Activated naive CD4-positive, alpha-beta T cell treated with anti-CD3 and anti-CD28 coated beads, Interleukin-2, amount 10 ng/mL, durations not matched to agents 7 days and 5 days (primary cell): ENCODE results near the gene CIP2A.
A peak's percentile ranks its signal among the peaks of the same experiment; 100 is the strongest.

Experiments used
- CTCF ChIA-PET: fragments of 350-600 bp; sonication (Branson Sonifier 250); formaldehyde crosslinking; loops from one replicate; lab custom pipeline; 2021; ENCODE audit warnings: antibody characterized with exemption; lab: Charles Lee
- DNase-seq: peaks from one replicate; pipeline ENCODE4 v3.0.0-alpha.2; 2020
- H3K27ac Mint-ChIP-seq: one replicate; pipeline ENCODE4 v1.8.0; 2021; ENCODE audit warnings: mild to moderate bottlenecking, moderate library complexity, mixed read lengths
- H3K27me3 Mint-ChIP-seq: one replicate; pipeline ENCODE4 v1.8.0; 2021; ENCODE audit warnings: mild to moderate bottlenecking, mixed read lengths
- H3K36me3 Mint-ChIP-seq: one replicate; pipeline ENCODE4 v1.8.0; 2021; ENCODE audit warnings: mixed read lengths
- H3K4me1 Mint-ChIP-seq: one replicate; pipeline ENCODE4 v1.8.0; 2021; ENCODE audit warnings: mixed read lengths
- H3K4me3 Mint-ChIP-seq: one replicate; pipeline ENCODE4 v1.8.0; 2021; ENCODE audit warnings: mild to moderate bottlenecking, moderate library complexity, mixed read lengths
- H3K9me3 Mint-ChIP-seq: one replicate; pipeline ENCODE4 v1.8.0; 2021; ENCODE audit warnings: mixed read lengths

The CIP2A gene

DNA sequence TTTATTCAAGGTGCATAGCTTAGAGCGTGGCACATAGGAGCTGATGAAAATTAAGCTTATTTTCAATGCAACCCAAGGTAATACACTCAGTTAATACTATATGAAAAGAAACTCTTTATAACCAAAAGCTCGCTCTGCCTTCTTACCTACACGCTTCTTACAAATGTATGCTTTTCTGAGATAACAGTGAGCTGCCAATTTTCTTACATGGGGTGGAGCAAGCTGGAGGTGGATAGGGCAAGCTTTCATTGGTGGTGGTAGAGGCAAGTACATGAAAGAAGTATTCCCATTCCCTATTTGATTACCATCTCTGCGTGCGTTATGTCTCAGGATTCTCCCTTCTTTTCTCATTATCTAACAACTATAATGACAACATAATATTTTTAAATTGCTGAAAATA is 9.1 kb upstream of the CIP2A start:
- Mint-ChIP-seq H3K9me3 (peaks cover 10% of the 10 kb centered on the region), H3K4me1 (peaks cover 37% of the 10 kb centered on the region), H3K27ac (no peak overlapping the region), H3K36me3 (peaks cover 13% of the 10 kb centered on the region), H3K4me3 (no peak overlapping the region), H3K27me3 (no peaks in the 10 kb centered on the region)
- CTCF ChIA-PET = interaction anchor here (0.9 kb wide), 2 partner anchors 64 to 241 kb away, joined by 3 read pairs; no protein-coding TSS in a partner anchor
- no peak for DNase-seq

DNA sequence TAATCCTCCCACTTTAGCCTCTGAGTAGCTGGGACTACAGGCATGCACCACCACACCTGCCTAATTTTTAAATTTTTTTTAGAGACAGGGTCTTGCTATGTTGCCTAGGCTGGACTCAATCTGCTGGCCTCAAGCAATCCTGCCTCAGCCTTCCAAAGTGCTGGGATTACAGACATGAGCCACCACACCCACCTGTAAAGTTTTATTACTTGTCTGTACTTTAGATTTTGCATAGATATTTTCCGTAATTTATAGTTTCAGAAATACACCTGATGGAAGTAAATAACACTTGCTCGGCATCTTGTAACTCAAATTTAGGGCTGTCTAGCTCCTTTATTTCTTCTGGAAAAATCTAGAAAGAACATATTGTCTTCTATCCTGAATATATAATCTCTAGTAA is 6.1 kb upstream of the CIP2A start:
- CTCF ChIA-PET = interaction anchor here (1.4 kb wide), 1 partner anchor 106 kb away, joined by 6 read pairs; no protein-coding TSS in a partner anchor
- no peak overlapping the region for H3K27ac Mint-ChIP-seq
- H3K4me3 Mint-ChIP-seq = no peak overlapping the region
- H3K9me3 Mint-ChIP-seq = no peaks in the 10 kb centered on the region
- no peaks in the 10 kb centered on the region for H3K27me3 Mint-ChIP-seq
- DNase-seq = no peak
- H3K4me1 Mint-ChIP-seq = peaks cover 32% of the 10 kb centered on the region
- H3K36me3 Mint-ChIP-seq = peaks cover 8% of the 10 kb centered on the region

DNA sequence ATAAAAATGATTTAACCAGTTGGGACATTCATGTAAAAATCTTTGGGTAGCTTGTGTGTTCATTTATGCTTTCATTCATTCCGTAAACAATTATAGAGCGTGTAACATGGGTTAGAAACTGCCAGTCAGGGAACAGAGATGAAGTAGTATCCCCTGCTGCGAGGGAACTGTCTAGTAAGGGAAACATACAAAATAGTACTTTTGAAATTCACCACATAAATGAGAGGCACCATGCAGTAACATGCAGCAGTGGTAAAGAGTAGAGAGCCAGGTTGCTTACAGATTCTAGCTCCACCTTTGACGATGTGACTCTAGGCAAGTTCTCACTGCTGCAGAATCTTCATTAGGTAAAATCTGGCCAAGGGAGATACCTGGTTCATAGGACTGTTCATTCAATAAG is 1.2 kb upstream of the CIP2A start:
- Mint-ChIP-seq H3K4me3 (peak overlapping the region; percentile 95), H3K27ac (peak overlapping the region; percentile 98)
- CTCF ChIA-PET = interaction anchor here (1.3 to 1.4 kb wide), 2 partner anchors 16 to 229 kb away, joined by 3 read pairs; no protein-coding TSS in a partner anchor

DNA sequence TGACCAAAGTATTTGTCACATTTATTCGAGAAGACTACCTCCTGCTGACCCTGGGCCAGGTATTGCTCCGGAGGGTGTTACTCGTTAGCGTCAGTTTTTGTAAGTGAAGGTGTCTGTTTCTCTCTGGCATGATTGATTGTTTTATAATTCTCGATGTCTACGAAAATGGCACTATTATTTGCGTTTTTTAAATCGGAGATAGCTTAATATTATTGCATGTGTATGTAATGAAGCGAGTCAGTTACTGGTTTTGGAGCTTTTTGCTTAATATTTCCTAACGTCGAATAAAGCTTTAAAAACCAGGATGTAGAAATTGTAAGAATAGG is 723 bp upstream of the CIP2A start:
- H3K27ac Mint-ChIP-seq = peak overlapping the region; percentile 98
- H3K9me3 Mint-ChIP-seq = no peaks in the 10 kb centered on the region
- H3K27me3 Mint-ChIP-seq = no peaks in the 10 kb centered on the region
- peaks cover 28% of the 10 kb centered on the region for H3K36me3 Mint-ChIP-seq
- CTCF ChIA-PET = interaction anchor here (1.1 to 1.3 kb wide), 2 partner anchors 13 to 16 kb away, joined by 3 read pairs; no protein-coding TSS in a partner anchor
- peak overlapping the region; percentile 95 for H3K4me3 Mint-ChIP-seq
- DNase-seq = no peak
- peaks cover 48% of the 10 kb centered on the region for H3K4me1 Mint-ChIP-seq

More for the DNA sequence above, 1.2 kb upstream of the CIP2A start:
- Mint-ChIP-seq H3K4me1 (peaks cover 43% of the 10 kb centered on the region), H3K36me3 (peaks cover 23% of the 10 kb centered on the region), H3K27me3 (no peaks in the 10 kb centered on the region), H3K9me3 (no peaks in the 10 kb centered on the region)
- DNase-seq = no peak

DNA sequence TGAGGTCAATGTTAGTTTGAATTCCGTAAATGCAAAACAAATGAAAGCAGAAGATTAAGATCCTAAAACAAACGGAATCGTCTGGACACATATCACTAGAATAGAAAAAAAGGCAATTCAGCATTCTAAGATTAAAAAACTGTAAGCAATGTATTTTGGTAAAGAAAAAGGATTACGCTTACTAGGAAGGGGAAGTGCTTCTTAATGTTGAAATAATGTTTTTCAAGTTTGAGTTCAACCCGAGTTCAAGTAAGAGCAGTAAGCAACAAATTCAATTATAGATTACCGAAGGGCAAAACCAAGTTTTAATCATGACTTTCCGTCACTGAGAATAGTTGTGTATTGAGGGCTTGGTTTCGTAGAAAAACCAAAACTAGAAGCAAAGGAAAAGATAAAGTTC is 637 bp downstream of the CIP2A start:
- no peaks in the 10 kb centered on the region for H3K27me3 Mint-ChIP-seq
- CTCF ChIA-PET = interaction anchor here (0.7 to 1.3 kb wide), 3 partner anchors 231 to 552 kb away, joined by 3 read pairs; no protein-coding TSS in a partner anchor
- DNase-seq = no peak
- H3K36me3 Mint-ChIP-seq = peaks cover 36% of the 10 kb centered on the region
- peaks cover 52% of the 10 kb centered on the region for H3K4me1 Mint-ChIP-seq
- no peaks in the 10 kb centered on the region for H3K9me3 Mint-ChIP-seq
- peak overlapping the region; percentile 95 for H3K4me3 Mint-ChIP-seq
- peak overlapping the region; percentile 98 for H3K27ac Mint-ChIP-seq

DNA sequence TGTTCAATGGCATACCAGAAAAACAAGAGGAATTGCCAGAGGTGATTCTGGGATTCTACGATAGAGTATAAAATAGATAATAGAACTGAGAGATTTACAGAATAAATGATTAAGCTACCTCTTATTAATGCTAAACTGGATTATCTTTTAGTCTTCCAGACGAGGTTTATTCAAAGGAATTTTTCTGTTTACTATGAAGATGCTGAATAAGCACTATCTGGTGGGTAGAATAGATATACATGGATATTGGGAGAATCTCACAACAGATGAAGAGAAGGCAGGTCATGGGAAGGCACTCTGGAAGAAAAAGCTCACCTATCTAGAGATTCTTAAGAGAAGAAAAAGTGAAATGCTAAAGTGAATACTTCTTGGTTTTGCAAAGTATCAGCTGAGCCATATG is 11.2 kb downstream of the CIP2A start:
- no peaks in the 10 kb centered on the region for H3K27me3 Mint-ChIP-seq
- no peak for DNase-seq
- H3K4me1 Mint-ChIP-seq = no peaks in the 10 kb centered on the region
- peaks cover 3% of the 10 kb centered on the region for H3K9me3 Mint-ChIP-seq
- H3K4me3 Mint-ChIP-seq = no peak overlapping the region
- no peak overlapping the region for H3K27ac Mint-ChIP-seq
- CTCF ChIA-PET = interaction anchor here (0.6 to 1.8 kb wide), 2 partner anchors 25 to 260 kb away, joined by 4 to 6 read pairs; no protein-coding TSS in a partner anchor
- H3K36me3 Mint-ChIP-seq = peaks cover 58% of the 10 kb centered on the region

DNA sequence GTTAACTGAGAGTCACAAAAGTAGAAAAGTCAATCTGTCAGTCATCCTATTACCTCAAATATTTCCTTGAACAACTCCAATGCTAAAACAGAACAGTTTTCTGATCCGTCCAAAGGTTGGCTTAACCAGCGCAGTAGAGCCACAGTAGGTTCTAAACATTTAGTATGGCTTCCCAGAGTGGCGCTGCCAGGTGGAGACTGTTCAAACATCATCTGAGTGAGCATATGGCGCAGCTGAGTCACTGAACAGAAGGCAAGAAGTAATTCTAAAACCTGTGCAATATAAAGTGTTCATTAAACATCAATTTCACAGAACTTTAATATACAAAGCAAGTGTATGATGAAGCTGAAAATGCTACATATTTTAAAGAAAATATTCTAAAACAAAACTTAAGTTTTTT is 19.9 kb downstream of the CIP2A start:
- no peak overlapping the region for H3K4me3 Mint-ChIP-seq
- peaks cover 60% of the 10 kb centered on the region for H3K36me3 Mint-ChIP-seq
- H3K27ac Mint-ChIP-seq = peak overlapping the region; percentile 67
- CTCF ChIA-PET = no interaction called here
- H3K27me3 Mint-ChIP-seq = no peaks in the 10 kb centered on the region
- no peak for DNase-seq
- H3K9me3 Mint-ChIP-seq = peaks cover 4% of the 10 kb centered on the region
- H3K4me1 Mint-ChIP-seq = no peaks in the 10 kb centered on the region

DNA sequence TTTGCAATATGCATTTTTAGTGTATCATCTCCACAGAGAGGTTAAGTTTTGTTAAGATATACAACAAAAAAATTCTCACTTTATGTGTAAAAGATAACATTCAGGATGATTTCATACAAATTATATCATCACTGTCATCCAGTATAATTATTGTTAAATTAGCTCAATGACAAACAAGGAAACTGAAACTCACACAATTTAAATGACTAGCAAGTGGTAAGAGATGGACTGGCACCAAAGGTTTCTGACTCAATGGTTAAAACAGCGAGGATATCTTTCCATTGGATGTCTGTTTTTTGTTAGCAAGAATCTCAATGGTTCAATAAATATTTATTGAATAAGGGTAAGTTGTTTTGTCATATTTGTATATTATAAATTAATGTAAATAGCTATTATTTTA is 22.6 kb downstream of the CIP2A start:
- Mint-ChIP-seq H3K9me3 (no peaks in the 10 kb centered on the region), H3K36me3 (peaks cover 52% of the 10 kb centered on the region), H3K27ac (no peak overlapping the region), H3K4me1 (no peaks in the 10 kb centered on the region), H3K4me3 (no peak overlapping the region), H3K27me3 (no peaks in the 10 kb centered on the region)
- CTCF ChIA-PET = interaction anchor here (0.9 kb wide), 1 partner anchor 457 kb away, joined by 4 read pairs; no protein-coding TSS in a partner anchor
- no peak for DNase-seq

DNA sequence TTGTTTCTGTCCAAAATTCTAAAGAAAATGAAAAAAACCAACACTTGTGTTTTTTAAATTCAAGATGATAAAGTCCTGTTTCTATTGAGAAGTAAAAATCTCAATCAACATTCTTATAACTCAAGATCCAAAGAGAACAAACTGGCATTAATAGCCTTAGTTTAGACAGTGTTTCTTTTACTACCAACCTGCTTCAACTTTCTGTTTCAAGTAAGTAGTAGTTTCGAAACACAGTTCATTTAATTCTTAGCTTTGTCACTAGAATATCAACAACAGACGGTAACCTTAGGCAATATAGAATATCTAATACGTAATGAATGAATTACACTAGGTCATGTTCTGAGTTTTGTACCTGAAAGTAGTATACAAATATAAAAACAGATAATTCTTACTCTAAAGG is 23.7 kb downstream of the CIP2A start:
- CTCF ChIA-PET = no interaction called here

DNA sequence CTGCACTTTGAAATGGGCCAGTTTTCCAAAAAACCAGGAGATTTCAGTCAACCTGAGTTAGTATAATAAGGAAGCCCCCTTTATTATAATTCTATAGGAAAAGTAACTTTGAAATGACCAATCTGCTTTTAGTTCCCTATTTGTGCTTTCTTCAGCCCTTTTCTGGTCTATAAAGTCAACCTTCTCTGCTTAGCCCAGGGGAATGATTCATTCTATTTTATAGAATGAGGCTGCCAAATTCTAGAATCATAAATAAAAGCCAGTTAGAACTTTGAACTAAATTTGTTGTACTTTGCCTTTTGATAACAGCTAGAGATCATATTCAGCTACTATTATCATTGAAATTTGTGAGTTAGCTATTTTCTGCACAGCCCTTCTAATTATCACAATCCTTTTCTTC is 24.7 kb downstream of the CIP2A start:
- no peaks in the 10 kb centered on the region for H3K9me3 Mint-ChIP-seq
- H3K4me3 Mint-ChIP-seq = no peak overlapping the region
- H3K36me3 Mint-ChIP-seq = peaks cover 56% of the 10 kb centered on the region
- no peak overlapping the region for H3K27ac Mint-ChIP-seq
- no peaks in the 10 kb centered on the region for H3K27me3 Mint-ChIP-seq
- DNase-seq = no peak
- CTCF ChIA-PET = interaction anchor here (0.8 to 1.4 kb wide), 2 partner anchors 9 to 12 kb away, joined by 3 read pairs; no protein-coding TSS in a partner anchor
- H3K4me1 Mint-ChIP-seq = no peaks in the 10 kb centered on the region

More for the DNA sequence above, 23.7 kb downstream of the CIP2A start:
- no peaks in the 10 kb centered on the region for H3K27me3 Mint-ChIP-seq
- no peak overlapping the region for H3K4me3 Mint-ChIP-seq
- no peaks in the 10 kb centered on the region for H3K9me3 Mint-ChIP-seq
- no peak overlapping the region for H3K27ac Mint-ChIP-seq
- peaks cover 59% of the 10 kb centered on the region for H3K36me3 Mint-ChIP-seq
- no peaks in the 10 kb centered on the region for H3K4me1 Mint-ChIP-seq
- DNase-seq = no peak

DNA sequence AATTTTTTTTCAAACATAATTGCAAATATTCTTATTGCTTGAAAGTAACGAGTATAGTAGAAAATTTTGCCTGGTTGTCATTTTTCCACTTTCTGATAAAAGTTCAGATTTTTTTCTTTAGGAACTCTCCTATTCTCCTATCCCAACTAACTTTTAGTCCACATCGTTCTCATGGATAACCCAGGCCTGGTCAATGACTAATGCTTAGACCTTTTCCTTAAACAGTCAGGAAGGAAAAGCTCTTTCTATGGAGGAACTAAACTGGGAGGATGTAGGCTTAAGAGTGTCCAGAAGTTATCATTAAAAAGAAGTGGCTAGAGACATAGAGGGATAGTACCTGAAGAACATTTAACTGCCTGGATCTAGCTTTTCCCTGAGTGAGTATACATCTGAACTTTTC is 26.7 kb downstream of the CIP2A start:
- Mint-ChIP-seq H3K27ac (no peak overlapping the region), H3K36me3 (peaks cover 56% of the 10 kb centered on the region), H3K4me1 (no peaks in the 10 kb centered on the region), H3K4me3 (no peak overlapping the region), H3K27me3 (no peaks in the 10 kb centered on the region), H3K9me3 (no peaks in the 10 kb centered on the region)
- DNase-seq = no peak
- CTCF ChIA-PET = interaction anchor here (2.0 kb wide), 1 partner anchor 10 kb away, joined by 4 read pairs; no protein-coding TSS in a partner anchor

DNA sequence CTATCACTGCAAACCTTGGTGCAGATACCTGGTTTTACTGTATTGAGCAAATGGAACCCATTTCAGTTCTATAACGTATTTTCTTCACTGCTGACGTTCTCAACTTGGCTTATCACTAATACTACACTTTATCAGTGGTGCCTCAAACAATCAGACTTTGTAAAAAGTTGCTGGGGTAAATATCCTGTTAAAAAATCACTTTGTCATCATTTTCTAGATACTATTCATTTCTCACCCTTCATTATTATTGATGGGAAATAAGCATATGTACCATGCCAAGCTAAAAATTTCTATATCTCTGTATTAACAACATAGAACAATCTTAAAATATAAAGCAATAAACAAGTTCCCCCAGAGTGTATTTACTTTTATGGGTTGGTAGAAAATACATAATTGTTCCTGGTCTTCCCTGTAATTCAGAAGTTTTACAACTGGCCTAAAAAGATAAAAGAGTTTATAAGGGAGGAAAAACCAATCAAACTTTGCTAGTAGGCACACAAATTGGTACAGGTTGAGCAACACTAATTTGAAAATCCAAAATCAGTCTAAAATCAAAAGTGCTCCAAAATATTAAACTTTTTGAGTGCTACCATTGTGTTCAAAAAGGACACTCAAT is 33.2 kb downstream of the CIP2A start:
- H3K9me3 Mint-ChIP-seq = no peaks in the 10 kb centered on the region
- CTCF ChIA-PET = interaction anchor here (0.9 to 1.0 kb wide), 3 partner anchors 8 to 262 kb away, joined by 3 to 5 read pairs (median 4); no protein-coding TSS in a partner anchor
- no peaks in the 10 kb centered on the region for H3K4me1 Mint-ChIP-seq

DNA sequence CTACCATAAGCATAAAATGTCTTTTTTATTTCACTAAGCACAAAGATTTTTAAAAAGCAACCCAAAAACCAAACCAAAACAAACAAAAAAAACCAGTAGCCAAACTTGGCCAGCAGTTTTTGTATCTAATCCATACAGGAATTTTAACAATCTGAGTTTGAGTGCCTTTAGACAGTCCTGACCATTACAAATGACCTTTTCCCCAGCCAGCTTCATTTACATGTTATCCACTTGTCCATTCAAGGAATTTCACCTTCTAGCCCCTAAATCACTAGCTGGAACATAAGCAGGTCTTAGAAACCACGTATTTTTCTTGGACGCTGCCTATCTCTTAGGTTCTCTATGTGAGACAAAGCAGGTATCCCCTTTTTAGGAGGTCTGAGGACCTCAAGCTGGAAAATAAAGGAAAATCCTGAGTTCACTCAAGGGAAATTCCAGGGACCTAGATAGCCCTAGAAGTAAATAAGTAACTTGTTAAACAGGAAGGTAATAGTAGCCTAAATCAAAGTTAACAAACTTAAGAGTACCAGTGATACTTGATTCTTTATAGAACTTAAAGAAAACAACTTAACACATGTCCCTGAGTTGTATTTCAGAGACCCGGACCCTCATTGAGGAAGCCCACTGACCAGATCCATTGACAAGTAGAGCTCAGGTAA is 34.2 kb downstream of the CIP2A start:
- Mint-ChIP-seq H3K27me3 (no peaks in the 10 kb centered on the region), H3K27ac (peak overlapping the region; percentile 58), H3K9me3 (no peaks in the 10 kb centered on the region), H3K4me3 (no peak overlapping the region), H3K4me1 (no peaks in the 10 kb centered on the region), H3K36me3 (peaks cover 48% of the 10 kb centered on the region)
- CTCF ChIA-PET = interaction anchor here (0.9 to 1.0 kb wide), 3 partner anchors 9 to 263 kb away, joined by 3 to 5 read pairs (median 4); no protein-coding TSS in a partner anchor
- DNase-seq = no peak

More for the DNA sequence above, 33.2 kb downstream of the CIP2A start:
- Mint-ChIP-seq H3K36me3 (peaks cover 53% of the 10 kb centered on the region), H3K27me3 (no peaks in the 10 kb centered on the region), H3K4me3 (no peak overlapping the region), H3K27ac (no peak overlapping the region)
- DNase-seq = no peak

DNA sequence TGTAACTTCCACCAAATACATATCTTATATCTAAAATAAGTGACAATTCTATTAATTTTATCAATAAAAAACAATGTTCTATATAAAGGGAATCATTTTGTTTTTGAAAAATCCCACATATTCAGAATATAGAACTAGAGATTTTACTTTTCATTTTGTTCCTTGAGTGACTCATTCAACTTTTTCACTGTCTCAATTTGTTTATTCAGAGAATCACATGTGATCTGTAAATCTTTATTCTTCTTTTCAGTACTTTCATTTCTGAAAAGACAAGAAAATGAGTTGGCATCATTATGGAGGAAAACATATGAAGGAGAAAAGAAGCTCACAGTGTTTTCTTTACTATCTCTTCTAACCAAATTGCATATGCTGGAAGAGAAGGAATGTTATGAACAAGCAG is 35.0 kb downstream of the CIP2A start:
- no peak for DNase-seq
- Mint-ChIP-seq H3K27me3 (no peaks in the 10 kb centered on the region), H3K27ac (no peak overlapping the region), H3K36me3 (peaks cover 47% of the 10 kb centered on the region), H3K4me3 (no peak overlapping the region), H3K4me1 (no peaks in the 10 kb centered on the region), H3K9me3 (no peaks in the 10 kb centered on the region)
- CTCF ChIA-PET = interaction anchor here (3.2 kb wide), 1 partner anchor 64 kb away, joined by 33 read pairs; no protein-coding TSS in a partner anchor
